GM12875 (cell line): Measurements from ENCODE around the gene ITGA8.

ENCODE experiments used
- H3K4me3 ChIP-seq: one replicate; pipeline ENCODE4 v1.5.1; 2011; ENCODE audit warnings: low read depth, low read length, control low read depth
- CTCF ChIP-seq: IDR thresholded peaks from 2 replicates; pipeline ENCODE4 v1.5.1; 2011; ENCODE audit warnings: low read depth, mild to moderate bottlenecking, control low read depth, inconsistent platforms, low read length, moderate library complexity, borderline replicate concordance; ENCODE audit not compliant: insufficient read depth

The ITGA8 gene

GRCh38 chr10:15489431-15489830 is 230.3 kb downstream of the ITGA8 start:
- H3K4me3 ChIP-seq: no peak overlapping the region
- no peak for TF ChIP-seq CTCF

- no peak overlapping the region for H3K4me3 ChIP-seq
- TF ChIP-seq CTCF: no peak
Observed at GRCh38 chr10:15487376-15487775, 232.3 kb downstream of the ITGA8 start.

- TF ChIP-seq CTCF: no peak
- no peak overlapping the region for H3K4me3 ChIP-seq
Observed at GRCh38 chr10:15486404-15486803, 233.3 kb downstream of the ITGA8 start.

GRCh38 chr10:15485684-15486316 is 233.9 kb downstream of the ITGA8 start:
- no peak overlapping the region for H3K4me3 ChIP-seq
- TF ChIP-seq CTCF: no peak

GRCh38 chr10:15485027-15485426 is 234.7 kb downstream of the ITGA8 start:
- no peak overlapping the region for H3K4me3 ChIP-seq
- no peak for TF ChIP-seq CTCF

- no peak overlapping the region for H3K4me3 ChIP-seq
- TF ChIP-seq CTCF: no peak
Observed at GRCh38 chr10:15484128-15484527, 235.6 kb downstream of the ITGA8 start.

- no peak overlapping the region for H3K4me3 ChIP-seq
- no peak for TF ChIP-seq CTCF
Observed at GRCh38 chr10:15483215-15484075, 236.3 kb downstream of the ITGA8 start.
